HG03108 (cell line): ENCODE results near the gene IGF2BP1.
"Not testable (repeated sequence)": the region's sequence is repeated elsewhere in the genome, so short reads cannot be mapped to it uniquely, and the experiment has no call there.

Experiments
- ATAC-seq: cut with Tn5 transposase; IDR thresholded peaks from one replicate; pipeline ENCODE4 v1.9.1; 2021; ENCODE audit warnings: moderate library complexity; ENCODE audit not compliant: unreplicated experiment

Gene IGF2BP1

GRCh38 chr17:49089094-49089493, 91.9 kb downstream of the IGF2BP1 start:
- ATAC-seq, result no peak

- ATAC-seq, result no peak
Measured at GRCh38 chr17:49090878-49091594, 93.9 kb downstream of the IGF2BP1 start.

- no peak for ATAC-seq
Measured at GRCh38 chr17:49093131-49093530, 95.9 kb downstream of the IGF2BP1 start.

- ATAC-seq, result no peak
Measured at GRCh38 chr17:49100601-49101000, 103.4 kb downstream of the IGF2BP1 start.

GRCh38 chr17:49101054-49101534, 103.9 kb downstream of the IGF2BP1 start:
- ATAC-seq, result no peak

- ATAC-seq, result not testable (repeated sequence)
Measured at GRCh38 chr17:49103360-49103759, 106.2 kb downstream of the IGF2BP1 start.

- no peak for ATAC-seq
Measured at GRCh38 chr17:49104511-49105074, 107.4 kb downstream of the IGF2BP1 start.
